NCI-H2029 treated with DMSO at 0.1 percent for 48 hours (cell line): Measurements from ENCODE around the gene INKA2.

Source experiments
- DNase-seq: peaks from one replicate; lab custom pipeline; 2025; lab: John Stamatoyannopoulos, UW

The INKA2 gene

GRCh38 chr1:111699268-111699667 is 39.9 kb downstream of the INKA2 start:
- no peak for DNase-seq

GRCh38 chr1:111696330-111696729 is 42.9 kb downstream of the INKA2 start:
- no peak for DNase-seq

DNA sequence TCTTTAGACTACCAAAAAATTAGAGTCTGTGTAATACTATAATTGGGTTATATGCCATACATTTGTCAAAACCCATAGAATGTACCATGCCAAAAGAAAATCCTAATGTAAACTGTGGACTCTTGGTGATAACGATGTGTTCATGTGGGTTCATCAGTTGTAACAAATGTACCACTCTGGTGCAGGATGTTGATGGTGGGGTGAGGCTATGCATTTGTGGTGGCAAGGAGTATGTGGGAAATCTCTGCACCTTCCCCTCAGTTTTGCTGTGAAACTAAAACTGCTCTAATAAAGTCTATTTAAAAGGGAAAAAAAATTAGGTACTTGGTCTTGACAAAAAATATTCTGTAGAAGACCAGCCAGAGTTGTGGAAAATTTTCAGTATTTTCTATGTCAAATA is 43.4 kb downstream of the INKA2 start:
- DNase-seq = no peak

DNA sequence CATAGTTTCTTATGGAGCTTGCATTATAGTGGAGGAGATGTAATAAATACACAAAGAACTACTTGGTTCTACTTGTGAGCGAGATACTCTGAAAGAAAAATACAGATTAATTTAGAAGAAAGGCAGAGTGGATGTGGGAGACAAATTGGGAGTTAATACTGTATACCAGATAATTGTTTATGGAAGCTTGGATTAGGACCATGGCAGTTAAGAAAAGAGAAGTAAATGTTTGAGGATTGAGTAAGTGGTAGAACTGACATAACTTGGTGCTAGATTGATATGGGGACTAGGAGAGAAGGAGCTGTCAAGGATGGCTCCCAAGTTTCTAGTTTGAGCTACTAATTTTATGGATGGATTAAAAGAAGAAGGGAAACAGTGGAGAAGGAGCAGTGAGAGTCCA is 47.3 kb downstream of the INKA2 start:
- DNase-seq = no peak

DNA sequence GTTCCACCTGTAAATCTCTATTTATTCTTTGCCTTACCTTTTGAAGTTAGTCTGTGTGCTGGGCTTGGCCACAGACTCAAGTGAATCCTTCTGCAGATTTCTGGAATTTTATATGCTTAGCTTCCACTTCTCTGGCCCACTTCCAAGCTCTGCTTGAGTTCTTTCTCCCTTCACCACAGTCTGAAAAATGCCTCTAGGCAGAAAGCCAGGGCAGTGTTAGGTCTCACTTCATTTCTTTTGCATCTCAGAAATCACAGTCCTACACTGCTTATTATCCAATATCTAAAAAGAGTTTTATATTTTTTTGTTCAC is 48.9 kb downstream of the INKA2 start:
- peak; percentile 24 for DNase-seq
